Neural progenitor cell (in vitro differentiated cells): ENCODE data around the gene SSX4.
"Not testable (repeated sequence)": the region's sequence is repeated elsewhere in the genome, so short reads cannot be mapped to it uniquely, and the experiment has no call there.

ENCODE experiments used
- EZH2 ChIP-seq: fragments of 200-600 bp; sonication (generic); IDR thresholded peaks from 2 replicates; pipeline ENCODE4 v1.6.1; 2017; ENCODE audit warnings: antibody characterized with exemption, mild to moderate bottlenecking, moderate library complexity
- EZH2phosphoT487 ChIP-seq: fragments of 200-600 bp; sonication (generic); IDR thresholded peaks from 2 replicates; pipeline ENCODE4 v1.6.1; 2017; ENCODE audit warnings: antibody characterized with exemption
- TF ChIP-seq, protein P1 (sequence below): fragments of 200-600 bp; sonication (generic); IDR thresholded peaks from 2 replicates; pipeline ENCODE4 v1.5.1; 2017; ENCODE audit warnings: antibody characterized with exemption, mild to moderate bottlenecking

DNA sequence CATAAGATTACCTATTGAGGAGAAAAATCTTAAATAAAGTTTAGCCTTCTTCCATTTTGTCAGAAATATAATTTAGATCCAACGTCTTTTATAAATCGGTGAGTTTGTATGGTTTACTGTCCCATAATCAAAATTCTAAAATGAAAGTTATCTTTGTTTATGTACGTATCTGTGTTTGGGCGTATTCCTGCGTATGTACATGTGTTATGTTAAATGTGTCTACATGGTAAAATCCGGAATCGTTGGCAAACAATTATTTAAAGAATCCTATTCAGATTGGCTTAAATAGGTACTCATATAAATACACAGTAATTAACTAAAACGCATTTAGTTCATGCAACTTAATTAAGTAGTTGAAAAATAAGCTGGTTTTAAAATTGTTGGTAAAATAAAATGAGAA, 12.9 kb upstream of the SSX4 start:
- TF ChIP-seq, protein P1, sequence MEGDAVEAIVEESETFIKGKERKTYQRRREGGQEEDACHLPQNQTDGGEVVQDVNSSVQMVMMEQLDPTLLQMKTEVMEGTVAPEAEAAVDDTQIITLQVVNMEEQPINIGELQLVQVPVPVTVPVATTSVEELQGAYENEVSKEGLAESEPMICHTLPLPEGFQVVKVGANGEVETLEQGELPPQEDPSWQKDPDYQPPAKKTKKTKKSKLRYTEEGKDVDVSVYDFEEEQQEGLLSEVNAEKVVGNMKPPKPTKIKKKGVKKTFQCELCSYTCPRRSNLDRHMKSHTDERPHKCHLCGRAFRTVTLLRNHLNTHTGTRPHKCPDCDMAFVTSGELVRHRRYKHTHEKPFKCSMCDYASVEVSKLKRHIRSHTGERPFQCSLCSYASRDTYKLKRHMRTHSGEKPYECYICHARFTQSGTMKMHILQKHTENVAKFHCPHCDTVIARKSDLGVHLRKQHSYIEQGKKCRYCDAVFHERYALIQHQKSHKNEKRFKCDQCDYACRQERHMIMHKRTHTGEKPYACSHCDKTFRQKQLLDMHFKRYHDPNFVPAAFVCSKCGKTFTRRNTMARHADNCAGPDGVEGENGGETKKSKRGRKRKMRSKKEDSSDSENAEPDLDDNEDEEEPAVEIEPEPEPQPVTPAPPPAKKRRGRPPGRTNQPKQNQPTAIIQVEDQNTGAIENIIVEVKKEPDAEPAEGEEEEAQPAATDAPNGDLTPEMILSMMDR, result not testable (repeated sequence)
- TF ChIP-seq EZH2, EZH2phosphoT487: not testable (repeated sequence)
